T-helper 17 cell (primary cell): ENCODE data around the gene SPAG16. TPM values are rescaled to one million over a fixed set of nuclear protein-coding genes. Genes with fewer than 3 reads are reported as not detected.

Experiments
- ATAC-seq: fragments of 150-1000 bp; cut with Tn5 transposase; 2 replicates; pipeline ENCODE4 v1.10.0; 2021; ENCODE audit warnings: mild to moderate bottlenecking, moderate library complexity
- DNase-seq, 3 donors: peaks; one replicate each; pipeline versions ENCODE4 v3.0.0 to v3.0.0-alpha.2; 2020 to 2021
- H3K9me3 ChIP-seq: one replicate; pipeline ENCODE4 v1.7.0; 2013; ENCODE audit warnings: low read length, mild to moderate bottlenecking; ENCODE audit not compliant: control insufficient read depth, poor library complexity, severe bottlenecking
- H3K27ac Mint-ChIP-seq: one replicate; pipeline ENCODE4 v1.8.0; 2022; ENCODE audit warnings: mild to moderate bottlenecking, moderate library complexity, mixed read lengths
- H3K27me3 Mint-ChIP-seq: one replicate; pipeline ENCODE4 v1.8.0; 2022; ENCODE audit warnings: mixed read lengths
- H3K36me3 Mint-ChIP-seq: one replicate; pipeline ENCODE4 v1.8.0; 2022; ENCODE audit warnings: low read depth, mixed read lengths
- H3K4me1 Mint-ChIP-seq: one replicate; pipeline ENCODE4 v1.8.0; 2022; ENCODE audit warnings: mild to moderate bottlenecking, mixed read lengths
- H3K4me3 Mint-ChIP-seq: one replicate; pipeline ENCODE4 v1.8.0; 2022; ENCODE audit warnings: mild to moderate bottlenecking, moderate library complexity, mixed read lengths
- total RNA-seq, 4 donors: library from RNA in 2 of 4; stranded (reverse) in 2 of 4; gene quantifications; one replicate each; pipeline ENCODE4 v1.2.3 and lab custom pipeline; 2022 to 2026

SPAG16 gene
- total RNA-seq, 2 donors from 2014 or later: 4.1 to 5.1 TPM

DNA sequence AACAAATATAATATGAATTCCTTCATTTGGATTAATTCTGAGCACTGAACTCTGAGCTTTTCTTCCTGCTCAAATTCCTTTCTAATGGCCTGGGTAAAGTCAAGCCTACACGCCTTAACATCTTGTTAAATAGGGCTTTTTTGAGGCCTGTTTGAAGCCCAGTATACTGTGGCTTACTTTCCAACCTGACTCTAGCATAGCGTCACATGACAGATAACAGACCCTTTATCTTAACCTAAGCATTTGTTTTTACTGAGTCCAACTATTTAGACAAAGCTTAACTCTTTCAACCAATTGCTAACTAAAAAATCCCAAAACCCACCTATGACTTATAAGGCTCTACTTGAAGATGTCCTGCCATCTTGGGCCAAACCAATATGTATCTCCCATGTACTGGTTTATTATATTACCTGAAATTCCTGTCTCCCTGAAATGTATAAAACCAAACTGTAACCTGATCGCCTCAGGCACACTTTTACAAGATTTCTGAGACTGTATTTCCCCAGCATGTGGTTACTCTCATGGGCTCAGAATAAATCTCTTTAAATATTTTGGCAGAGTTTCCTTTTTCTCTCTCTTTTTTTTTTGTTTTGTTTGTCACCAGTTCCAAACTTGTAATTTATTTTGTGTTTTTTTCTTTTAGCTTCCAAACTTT, 855.5 kb downstream of the SPAG16 start:
- Mint-ChIP-seq H3K27ac (no peak overlapping the region), H3K36me3 (no peaks in the 10 kb centered on the region), H3K4me1 (no peaks in the 10 kb centered on the region), H3K27me3 (no peaks in the 10 kb centered on the region), H3K4me3 (no peak overlapping the region)
- no peak for DNase-seq
- ATAC-seq: no peak
- no peaks in the 10 kb centered on the region for H3K9me3 ChIP-seq

- ATAC-seq (no peak), DNase-seq (no peak)
- H3K4me1 Mint-ChIP-seq: no peaks in the 10 kb centered on the region
- H3K9me3 ChIP-seq: no peaks in the 10 kb centered on the region
- no peaks in the 10 kb centered on the region for H3K27me3 Mint-ChIP-seq
- H3K4me3 Mint-ChIP-seq: no peak overlapping the region
- H3K36me3 Mint-ChIP-seq: no peaks in the 10 kb centered on the region
- H3K27ac Mint-ChIP-seq: no peak overlapping the region
These were observed 872.7 kb downstream of the SPAG16 start for GRCh38 chr2:214156971-214157370.

- Mint-ChIP-seq H3K4me3 (no peak overlapping the region), H3K36me3 (no peaks in the 10 kb centered on the region), H3K4me1 (no peaks in the 10 kb centered on the region), H3K27ac (no peak overlapping the region), H3K27me3 (no peaks in the 10 kb centered on the region)
- ATAC-seq (no peak), DNase-seq (no peak)
- H3K9me3 ChIP-seq: no peaks in the 10 kb centered on the region
These were observed 874.6 kb downstream of the SPAG16 start for GRCh38 chr2:214158851-214159250.

GRCh38 chr2:214169281-214169680, 885.0 kb downstream of the SPAG16 start:
- ATAC-seq: no peak
- Mint-ChIP-seq H3K4me1 (no peaks in the 10 kb centered on the region), H3K27me3 (no peaks in the 10 kb centered on the region)

DNA sequence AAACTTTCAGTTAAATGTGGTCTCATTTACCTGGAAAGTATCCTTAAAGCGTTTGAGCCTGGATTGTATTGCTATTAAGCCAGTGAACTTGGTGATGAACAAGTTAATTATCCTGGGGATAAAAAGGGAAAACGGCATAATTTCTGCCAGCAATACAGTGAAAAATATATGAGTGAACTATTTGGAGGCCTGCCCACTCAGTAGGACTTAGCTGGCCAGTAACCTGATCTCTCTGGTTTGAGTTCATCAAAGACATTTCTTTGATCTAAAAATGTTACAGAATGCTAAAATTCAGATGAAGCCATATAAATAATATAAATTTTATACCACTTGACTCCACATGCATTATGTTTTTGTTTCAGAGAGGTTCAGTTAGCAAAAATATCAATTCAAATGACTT, 885.5 kb downstream of the SPAG16 start:
- no peaks in the 10 kb centered on the region for H3K27me3 Mint-ChIP-seq
- DNase-seq: no peak
- H3K4me1 Mint-ChIP-seq: no peaks in the 10 kb centered on the region
- no peaks in the 10 kb centered on the region for H3K36me3 Mint-ChIP-seq
- H3K9me3 ChIP-seq: no peaks in the 10 kb centered on the region
- H3K4me3 Mint-ChIP-seq: no peak overlapping the region
- H3K27ac Mint-ChIP-seq: no peak overlapping the region
- ATAC-seq: no peak

More at GRCh38 chr2:214169281-214169680, 885.0 kb downstream of the SPAG16 start:
- no peaks in the 10 kb centered on the region for H3K9me3 ChIP-seq
- Mint-ChIP-seq H3K27ac (no peak overlapping the region), H3K36me3 (no peaks in the 10 kb centered on the region), H3K4me3 (no peak overlapping the region)
- DNase-seq: no peak

- DNase-seq: no peak
- no peak for ATAC-seq
- no peaks in the 10 kb centered on the region for H3K9me3 ChIP-seq
- no peaks in the 10 kb centered on the region for H3K4me1 Mint-ChIP-seq
- H3K27me3 Mint-ChIP-seq: no peaks in the 10 kb centered on the region
- no peaks in the 10 kb centered on the region for H3K36me3 Mint-ChIP-seq
- no peak overlapping the region for H3K4me3 Mint-ChIP-seq
- no peak overlapping the region for H3K27ac Mint-ChIP-seq
These were observed 890.3 kb downstream of the SPAG16 start for GRCh38 chr2:214174563-214174962.

DNA sequence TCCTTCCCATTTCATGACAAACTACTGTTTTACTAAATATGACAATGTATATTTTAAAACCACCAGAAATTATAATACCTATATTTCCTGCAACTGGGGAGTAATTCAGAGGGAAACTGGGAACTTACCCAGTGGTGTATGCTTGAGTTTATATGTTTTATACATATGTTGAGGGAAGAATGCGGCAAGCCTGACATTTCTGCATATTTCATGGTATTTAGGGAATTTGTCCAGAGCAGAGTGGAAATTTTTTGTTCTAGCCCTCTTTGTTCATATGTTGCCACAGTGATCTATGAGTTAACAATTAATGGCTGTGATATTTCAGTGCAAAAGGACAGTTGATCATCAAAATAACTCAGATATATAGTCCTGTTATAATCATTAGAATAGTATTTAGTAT, 895.8 kb downstream of the SPAG16 start:
- H3K27ac Mint-ChIP-seq: no peak overlapping the region
- no peak for DNase-seq
- no peak for ATAC-seq
- no peaks in the 10 kb centered on the region for H3K27me3 Mint-ChIP-seq
- H3K9me3 ChIP-seq: no peaks in the 10 kb centered on the region
- H3K4me1 Mint-ChIP-seq: no peaks in the 10 kb centered on the region
- H3K4me3 Mint-ChIP-seq: no peak overlapping the region
- no peaks in the 10 kb centered on the region for H3K36me3 Mint-ChIP-seq

DNA sequence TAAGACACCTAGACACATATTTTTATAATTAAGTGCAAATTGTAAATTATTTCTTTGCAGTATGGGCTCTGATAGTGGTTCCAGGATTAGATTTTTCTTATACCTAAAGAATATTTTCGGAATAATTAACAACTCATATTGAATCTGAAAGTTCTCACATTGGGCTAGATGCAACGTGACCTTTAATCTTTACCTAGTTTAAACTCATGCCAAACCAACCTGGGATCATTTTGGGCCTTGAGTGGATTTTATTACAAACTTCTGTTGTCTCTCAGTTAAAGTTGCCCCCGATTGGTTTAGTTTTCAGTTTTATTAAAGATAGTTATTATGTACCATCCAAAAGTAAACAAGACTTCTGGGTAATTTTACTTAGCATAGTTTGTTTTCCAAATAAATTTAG, 896.4 kb downstream of the SPAG16 start:
- Mint-ChIP-seq H3K27ac (no peak overlapping the region), H3K27me3 (no peaks in the 10 kb centered on the region), H3K36me3 (no peaks in the 10 kb centered on the region), H3K4me3 (no peak overlapping the region), H3K4me1 (no peaks in the 10 kb centered on the region)
- no peaks in the 10 kb centered on the region for H3K9me3 ChIP-seq
- DNase-seq (no peak), ATAC-seq (no peak)

- Mint-ChIP-seq H3K27me3 (no peaks in the 10 kb centered on the region), H3K36me3 (no peaks in the 10 kb centered on the region), H3K4me3 (no peak overlapping the region), H3K27ac (no peak overlapping the region), H3K4me1 (no peaks in the 10 kb centered on the region)
- DNase-seq (no peak), ATAC-seq (no peak)
- H3K9me3 ChIP-seq: no peaks in the 10 kb centered on the region
These were observed 900.2 kb downstream of the SPAG16 start for GRCh38 chr2:214184461-214184860.

GRCh38 chr2:214185546-214185945, 901.3 kb downstream of the SPAG16 start:
- H3K27me3 Mint-ChIP-seq: no peaks in the 10 kb centered on the region
- no peaks in the 10 kb centered on the region for H3K9me3 ChIP-seq
- H3K4me3 Mint-ChIP-seq: no peak overlapping the region
- H3K36me3 Mint-ChIP-seq: no peaks in the 10 kb centered on the region
- no peaks in the 10 kb centered on the region for H3K4me1 Mint-ChIP-seq
- DNase-seq: no peak
- H3K27ac Mint-ChIP-seq: no peak overlapping the region
- ATAC-seq: no peak

DNA sequence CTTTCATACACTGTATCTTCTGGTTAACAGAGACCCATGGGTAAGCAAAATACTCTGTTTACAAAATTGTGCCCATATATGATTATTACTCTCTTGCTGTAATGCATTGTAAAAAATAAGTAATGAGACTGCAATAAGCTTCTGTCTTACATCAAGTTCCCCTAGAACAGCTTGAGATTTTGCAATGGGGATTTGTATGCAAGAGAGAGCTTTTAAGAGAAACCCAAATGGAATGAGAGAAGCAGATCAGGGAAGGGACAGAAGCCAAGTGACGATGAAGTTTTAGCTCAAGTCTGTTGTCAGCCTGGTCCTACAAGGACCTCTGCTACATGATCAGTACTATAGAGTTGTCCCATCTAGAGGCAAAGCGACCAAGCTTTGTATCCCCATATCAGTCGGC, 908.4 kb downstream of the SPAG16 start:
- H3K9me3 ChIP-seq: no peaks in the 10 kb centered on the region
- ATAC-seq (no peak), DNase-seq (no peak)
- Mint-ChIP-seq H3K4me3 (no peak overlapping the region), H3K27me3 (no peaks in the 10 kb centered on the region), H3K36me3 (no peaks in the 10 kb centered on the region), H3K4me1 (no peaks in the 10 kb centered on the region), H3K27ac (no peak overlapping the region)

- no peak overlapping the region for H3K4me3 Mint-ChIP-seq
- no peaks in the 10 kb centered on the region for H3K4me1 Mint-ChIP-seq
- DNase-seq (no peak), ATAC-seq (no peak)
- H3K27ac Mint-ChIP-seq: no peak overlapping the region
- H3K27me3 Mint-ChIP-seq: no peaks in the 10 kb centered on the region
- no peaks in the 10 kb centered on the region for H3K9me3 ChIP-seq
- no peaks in the 10 kb centered on the region for H3K36me3 Mint-ChIP-seq
These were observed 909.7 kb downstream of the SPAG16 start for GRCh38 chr2:214193943-214194342.

DNA sequence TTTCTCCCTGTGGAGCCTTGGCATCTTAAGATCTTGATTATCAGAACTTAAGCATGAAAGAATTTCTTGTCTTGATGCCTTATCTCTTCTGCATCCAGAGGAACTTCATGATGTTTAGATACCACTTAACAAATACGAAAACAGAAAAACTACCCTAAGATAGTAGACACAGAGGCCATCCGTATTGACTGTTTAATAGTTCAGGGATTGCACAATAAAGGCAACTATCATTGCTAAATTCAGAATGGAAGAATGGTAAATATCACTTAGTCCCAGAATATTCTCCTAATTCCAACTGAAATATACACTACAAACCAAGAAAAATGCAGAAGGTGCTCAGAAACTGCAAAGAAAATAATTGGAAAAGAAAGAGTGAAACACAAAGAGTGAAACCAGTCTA, 912.0 kb downstream of the SPAG16 start:
- DNase-seq (no peak), ATAC-seq (no peak)
- H3K9me3 ChIP-seq: no peaks in the 10 kb centered on the region
- Mint-ChIP-seq H3K4me3 (no peak overlapping the region), H3K27me3 (no peaks in the 10 kb centered on the region), H3K4me1 (no peaks in the 10 kb centered on the region), H3K36me3 (no peaks in the 10 kb centered on the region), H3K27ac (no peak overlapping the region)

DNA sequence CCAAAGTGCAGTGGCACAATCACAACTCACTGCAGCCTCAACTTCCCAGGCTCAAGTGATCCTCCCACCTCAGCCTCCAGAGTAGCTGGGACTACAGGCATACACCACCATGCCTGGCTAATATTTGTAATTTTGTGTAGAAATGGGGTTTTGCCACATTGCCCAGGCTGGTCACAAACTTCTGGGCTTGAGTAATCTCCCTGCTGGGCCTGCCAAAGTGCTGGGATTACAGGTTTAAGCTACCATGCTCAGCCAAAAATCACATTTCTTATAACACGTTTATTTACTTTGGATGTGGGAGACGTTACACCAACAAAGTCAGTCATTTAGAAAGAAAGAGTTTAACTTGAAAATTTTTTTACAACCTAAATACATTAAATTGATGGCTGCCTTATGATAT, 917.6 kb downstream of the SPAG16 start:
- no peak for DNase-seq
- no peak overlapping the region for H3K27ac Mint-ChIP-seq
- H3K27me3 Mint-ChIP-seq: no peaks in the 10 kb centered on the region
- no peaks in the 10 kb centered on the region for H3K9me3 ChIP-seq
- no peaks in the 10 kb centered on the region for H3K4me1 Mint-ChIP-seq
- H3K36me3 Mint-ChIP-seq: no peaks in the 10 kb centered on the region
- H3K4me3 Mint-ChIP-seq: no peak overlapping the region
- ATAC-seq: no peak
